Measurements from ENCODE around the gene ENOX1.

GRCh38 chr13:43597599-43597945 is 189.2 kb downstream of the ENOX1 start:
- TF ChIP-seq FOXP2 (optimal IDR thresholded peaks at IDR 0.05; ENCODE audit: control extremely low read depth, extremely low read length, insufficient read depth) = no peak
- no peak for TF ChIP-seq EZH2 (IDR thresholded peaks at IDR 0.05)
- no peak for TF ChIP-seq POLR2AphosphoS5 (IDR thresholded peaks at IDR 0.05; ENCODE audit: borderline replicate concordance, low read depth, low read length)

All from SK-N-MC (cell line).